CD14-positive monocyte (primary cell): Measurements from ENCODE around the gene SNCB. TPM values are rescaled to one million over a fixed set of nuclear protein-coding genes. Genes with fewer than 3 reads are reported as not detected.
"Not testable (repeated sequence)": the region's sequence is repeated elsewhere in the genome, so short reads cannot be mapped to it uniquely, and the experiment has no call there.

Source experiments
- DNase-seq, 3 donors: peaks; one replicate each; pipeline ENCODE4 v3.0.0-alpha.2; 2011 to 2022
- H2AFZ ChIP-seq: 2 replicates; pipeline ENCODE4 v1.6.0; 2012; ENCODE audit warnings: mild to moderate bottlenecking, low read depth, low read length, inconsistent platforms; ENCODE audit not compliant: insufficient read depth, poor library complexity, severe bottlenecking
- H3K27ac ChIP-seq, 2 donors: 1 replicate in 1 of 2; 2 replicates in 1 of 2; pipeline ENCODE4 v1.5.1; 2012 to 2013; ENCODE audit warnings: low read length in 2 of 2, control low read depth in 1 of 2, inconsistent platforms in 1 of 2, low read depth in 1 of 2, mild to moderate bottlenecking in 1 of 2
- H3K27me3 ChIP-seq, 2 donors: one replicate each; pipeline versions ENCODE4 v1.6.0 to v1.6.1; 2011 to 2013; ENCODE audit warnings: low read length in 2 of 2; ENCODE audit not compliant: control insufficient read depth in 2 of 2, insufficient read depth in 2 of 2
- H3K36me3 ChIP-seq, 2 donors: replicated peaks in 1 of 2; 1 replicate in 1 of 2; 2 replicates in 1 of 2; pipeline versions ENCODE4 v1.5.1 to v1.6.1; 2012 to 2013; ENCODE audit warnings: low read length in 2 of 2, control low read depth in 1 of 2, inconsistent platforms in 1 of 2, mild to moderate bottlenecking in 1 of 2; ENCODE audit not compliant: insufficient read depth in 2 of 2, control insufficient read depth in 1 of 2
- H3K4me1 ChIP-seq, 2 donors: 1 replicate in 1 of 2; 2 replicates in 1 of 2; pipeline versions ENCODE4 v1.5.1 to v1.6.1; 2012 to 2013; ENCODE audit warnings: low read length in 2 of 2, control low read depth in 1 of 2, inconsistent platforms in 1 of 2, mild to moderate bottlenecking in 1 of 2, moderate library complexity in 1 of 2; ENCODE audit not compliant: insufficient read depth in 2 of 2, control insufficient read depth in 1 of 2
- H3K4me2 ChIP-seq: replicated peaks from 2 replicates; pipeline ENCODE3; 2012; ENCODE audit warnings: low read length, moderate library complexity, mild to moderate bottlenecking; ENCODE audit not compliant: poor library complexity, severe bottlenecking; ENCODE audit errors: extremely low read depth
- H3K4me3 ChIP-seq, 3 experiments: fragments of 200-600 bp in 1 of 3; sonication (generic) in 1 of 3; replicated peaks in 1 of 3; 1 replicate in 2 of 3; 2 replicates in 1 of 3; pipeline ENCODE4 v1.5.1; 2011 to 2013; ENCODE audit warnings: low read length in 3 of 3, mild to moderate bottlenecking in 3 of 3, control low read depth in 2 of 3, low read depth in 2 of 3, inconsistent platforms in 1 of 3, moderate library complexity in 1 of 3
- H3K79me2 ChIP-seq: 2 replicates; pipeline ENCODE4 v1.6.0; 2012; ENCODE audit warnings: mild to moderate bottlenecking, control low read depth, inconsistent platforms, low read length, moderate library complexity; ENCODE audit not compliant: insufficient read depth
- H3K9ac ChIP-seq: 2 replicates; pipeline ENCODE4 v1.6.0; 2017; ENCODE audit warnings: low read length, mild to moderate bottlenecking; ENCODE audit not compliant: insufficient read depth, poor library complexity, severe bottlenecking
- H3K9me3 ChIP-seq, 2 donors: replicated peaks in 1 of 2; 1 replicate in 1 of 2; 2 replicates in 1 of 2; pipeline versions ENCODE4 v1.5.1 to v1.6.1; 2012 to 2013; ENCODE audit warnings: low read length in 2 of 2, control low read depth in 1 of 2; ENCODE audit not compliant: control insufficient read depth in 1 of 2, insufficient read depth in 1 of 2
- H4K20me1 ChIP-seq: 2 replicates; pipeline ENCODE4 v1.6.0; 2012; ENCODE audit warnings: mild to moderate bottlenecking, low read length, control low read depth, moderate library complexity; ENCODE audit not compliant: insufficient read depth
- H3K27ac Mint-ChIP-seq, 7 donors: one replicate each; pipeline ENCODE4 v1.8.0; 2020; ENCODE audit warnings: mild to moderate bottlenecking in 7 of 7, mixed read lengths in 7 of 7, moderate library complexity in 6 of 7, inconsistent platforms in 2 of 7
- H3K27me3 Mint-ChIP-seq, 3 donors: one replicate each; pipeline ENCODE4 v1.8.0; 2021 to 2022; ENCODE audit warnings: low read depth in 3 of 3, mild to moderate bottlenecking in 3 of 3, mixed read lengths in 3 of 3, moderate library complexity in 3 of 3, inconsistent platforms in 1 of 3
- H3K36me3 Mint-ChIP-seq, 2 donors: one replicate each; pipeline ENCODE4 v1.8.0; 2020; ENCODE audit warnings: mixed read lengths in 2 of 2, inconsistent platforms in 1 of 2, mild to moderate bottlenecking in 1 of 2
- H3K4me1 Mint-ChIP-seq: one replicate; pipeline ENCODE4 v1.8.0; 2020; ENCODE audit warnings: mild to moderate bottlenecking, mixed read lengths
- H3K4me3 Mint-ChIP-seq, 2 donors: one replicate each; pipeline ENCODE4 v1.8.0; 2020; ENCODE audit warnings: mild to moderate bottlenecking in 2 of 2, mixed read lengths in 2 of 2, moderate library complexity in 1 of 2
- H3K9me3 Mint-ChIP-seq, 7 donors: one replicate each; pipeline ENCODE4 v1.8.0; 2020 to 2022; ENCODE audit warnings: mixed read lengths in 7 of 7, mild to moderate bottlenecking in 6 of 7, moderate library complexity in 6 of 7, inconsistent platforms in 2 of 7
- WGBS: methylation state at CpG from one replicate; pipeline ENCODE4 v1.1.5; 2013; ENCODE audit warnings: missing lambda C conversion rate; ENCODE audit not compliant: insufficient coverage; 5-methylcytosine and 5-hydroxymethylcytosine counted together
- intact Hi-C, 2 donors: fragments of 100-400 bp; cut with micrococcal nuclease; formaldehyde crosslinking; loops; one replicate each; pipeline versions ENCODE4 v1.15.0 to v1.15.1; 2023
- polyA plus RNA-seq, 3 donors: library from polyadenylated mRNA; depleted of rRNA in 1 of 3; unstranded in 2 of 3; stranded (reverse) in 1 of 3; fragments of 300-500 nt in 2 of 3; fragments of >200 nt in 1 of 3; fragmentation: Illumina TruSeq in 2 of 3; gene quantifications; 1 replicate in 2 of 3; 2 replicates in 1 of 3; pipeline ENCODE4 v1.2.3, GENCODE V29; 2012 to 2021
- TF ChIP-seq, protein P1 (sequence below): fragments of 200-600 bp; IDR thresholded peaks from one replicate; pipeline ENCODE4 v1.8.0; 2022; ENCODE audit warnings: antibody characterized with exemption, mild to moderate bottlenecking

Gene SNCB
- polyA plus RNA-seq, 3 donors, result not detected

DNA sequence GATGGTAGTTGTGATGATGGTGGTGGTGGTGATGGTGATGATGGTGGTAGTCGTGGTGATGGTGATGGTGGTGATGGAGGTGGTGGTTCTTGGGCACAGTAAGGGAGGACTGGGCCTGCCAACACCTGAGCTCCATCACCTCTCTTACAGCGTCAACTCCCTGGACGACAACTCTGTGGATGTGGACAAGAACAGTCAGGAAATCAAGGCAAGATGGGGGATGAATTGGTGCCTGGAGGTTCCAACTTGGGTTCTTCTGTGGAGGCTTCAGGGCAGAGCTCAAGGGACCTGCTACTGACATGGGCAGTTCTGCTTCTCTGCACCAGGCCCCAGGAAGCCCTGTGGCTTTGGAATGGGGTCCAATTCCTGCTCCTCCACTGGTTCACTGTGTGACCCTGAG is 37.8 kb downstream of the SNCB start:
- Histone ChIP-seq H3K27ac (no peak overlapping the region), H3K4me1 (peaks cover 2 to 12% of the 10 kb centered on the region in 2 donors), H4K20me1 (no peaks in the 10 kb centered on the region), H3K9ac (no peak overlapping the region), H2AFZ (no peak overlapping the region), H3K27me3 (peaks cover 0 to 15% of the 10 kb centered on the region in 2 donors), H3K9me3 (peaks cover 17 to 20% of the 10 kb centered on the region in 2 donors), H3K36me3 (no peaks in the 10 kb centered on the region), H3K79me2 (no peaks in the 10 kb centered on the region), H3K4me2 (no peak overlapping the region), H3K4me3 (no peak overlapping the region)
- peaks cover 18 to 26% (median 23%) of the 10 kb centered on the region in 3 donors for H3K27me3 Mint-ChIP-seq
- intact Hi-C loops, result no loop called here
- no peak overlapping the region for H3K4me3 Mint-ChIP-seq
- no peaks in the 10 kb centered on the region for H3K36me3 Mint-ChIP-seq
- TF ChIP-seq, protein P1, sequence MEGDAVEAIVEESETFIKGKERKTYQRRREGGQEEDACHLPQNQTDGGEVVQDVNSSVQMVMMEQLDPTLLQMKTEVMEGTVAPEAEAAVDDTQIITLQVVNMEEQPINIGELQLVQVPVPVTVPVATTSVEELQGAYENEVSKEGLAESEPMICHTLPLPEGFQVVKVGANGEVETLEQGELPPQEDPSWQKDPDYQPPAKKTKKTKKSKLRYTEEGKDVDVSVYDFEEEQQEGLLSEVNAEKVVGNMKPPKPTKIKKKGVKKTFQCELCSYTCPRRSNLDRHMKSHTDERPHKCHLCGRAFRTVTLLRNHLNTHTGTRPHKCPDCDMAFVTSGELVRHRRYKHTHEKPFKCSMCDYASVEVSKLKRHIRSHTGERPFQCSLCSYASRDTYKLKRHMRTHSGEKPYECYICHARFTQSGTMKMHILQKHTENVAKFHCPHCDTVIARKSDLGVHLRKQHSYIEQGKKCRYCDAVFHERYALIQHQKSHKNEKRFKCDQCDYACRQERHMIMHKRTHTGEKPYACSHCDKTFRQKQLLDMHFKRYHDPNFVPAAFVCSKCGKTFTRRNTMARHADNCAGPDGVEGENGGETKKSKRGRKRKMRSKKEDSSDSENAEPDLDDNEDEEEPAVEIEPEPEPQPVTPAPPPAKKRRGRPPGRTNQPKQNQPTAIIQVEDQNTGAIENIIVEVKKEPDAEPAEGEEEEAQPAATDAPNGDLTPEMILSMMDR, result no peak
- 100% methylated on average over 1 of the region's 3 CpGs for WGBS
- peaks cover 3 to 11% (median 7%) of the 10 kb centered on the region in 7 donors for H3K9me3 Mint-ChIP-seq
- DNase-seq, result no peak
- H3K27ac Mint-ChIP-seq, result no peak overlapping the region
- H3K4me1 Mint-ChIP-seq, result peaks cover 7% of the 10 kb centered on the region

DNA sequence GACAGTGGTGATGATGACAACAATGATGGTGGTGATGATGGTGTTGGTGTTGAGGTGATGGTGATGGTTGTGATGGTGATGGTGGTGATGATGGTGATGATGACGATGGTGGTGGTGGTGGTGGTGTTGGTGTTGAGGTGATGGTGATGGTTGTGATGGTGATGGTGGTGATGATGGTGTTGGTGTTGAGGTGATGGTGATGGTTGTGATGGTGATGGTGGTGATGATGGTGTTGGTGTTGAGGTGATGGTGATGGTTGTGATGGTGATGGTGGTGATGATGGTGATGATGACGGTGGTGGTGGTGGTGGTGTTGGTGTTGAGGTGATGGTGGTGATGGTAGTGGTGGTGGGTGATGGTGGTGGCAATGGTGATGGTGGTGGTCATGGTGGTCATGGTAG is 38.7 kb downstream of the SNCB start:
- WGBS, result 69% methylated on average over 2 of the region's 2 CpGs
- DNase-seq, H3K4me3 Mint-ChIP-seq, H2AFZ ChIP-seq, H3K4me3 ChIP-seq, H3K4me1 ChIP-seq, H3K27ac Mint-ChIP-seq, H3K36me3 ChIP-seq, H4K20me1 ChIP-seq, intact Hi-C loops, H3K4me2 ChIP-seq, H3K9ac ChIP-seq, H3K79me2 ChIP-seq, H3K27ac ChIP-seq, H3K36me3 Mint-ChIP-seq, H3K4me1 Mint-ChIP-seq: not testable (repeated sequence)
- H3K27me3 Mint-ChIP-seq, result peaks cover 15 to 21% (median 21%) of the 10 kb centered on the region in 3 donors
- peaks cover 18 to 21% of the 10 kb centered on the region in 2 donors for H3K9me3 ChIP-seq
- H3K27me3 ChIP-seq, result peaks cover 0 to 12% of the 10 kb centered on the region in 2 donors
- H3K9me3 Mint-ChIP-seq, result peaks cover 4 to 16% (median 8%) of the 10 kb centered on the region in 7 donors
